Measurements from ENCODE around the gene RABGAP1L. TPM values are rescaled to one million over a fixed set of nuclear protein-coding genes. Genes with fewer than 3 reads are reported as not detected.

Gene RABGAP1L
- total RNA-seq, 2 donors from 2014 or later = 51.4 to 124 TPM

GRCh38 chr1:174768949-174769348 lies 609.6 kb downstream of the RABGAP1L start:
- 76 to 87% methylated on average over 2 of the region's 2 CpGs for WGBS, 2 donors
- no peak for ATAC-seq
- H3K4me1 ChIP-seq = no peaks in the 10 kb centered on the region
- H3K4me3 ChIP-seq = no peak overlapping the region
- TF ChIP-seq CTCF (IDR thresholded peaks at IDR 0.05) (no peak), POLR2A (IDR thresholded peaks at IDR 0.05) (no peak)
- no peaks in the 10 kb centered on the region for H3K27me3 ChIP-seq
- no peak overlapping the region for H3K27ac ChIP-seq
- DNase-seq = no peak
- H3K36me3 ChIP-seq (replicated peaks in 1 of 2; ENCODE audit: insufficient read depth in 1 of 2, low read depth in 2 of 2) = no peaks in the 10 kb centered on the region
- intact Hi-C loops (cut with DNase I) = no loop called here
- no peaks in the 10 kb centered on the region for H3K9me3 ChIP-seq

GRCh38 chr1:174769961-174770549 lies 610.7 kb downstream of the RABGAP1L start:
- TF ChIP-seq CTCF (IDR thresholded peaks at IDR 0.05) (peak; percentile 55 to 87 (median 83)), POLR2A (IDR thresholded peaks at IDR 0.05) (no peak)
- ATAC-seq = peak; percentile 59
- no peaks in the 10 kb centered on the region for H3K27me3 ChIP-seq
- no peaks in the 10 kb centered on the region for H3K9me3 ChIP-seq
- H3K4me3 ChIP-seq = no peak overlapping the region
- DNase-seq = peak in 1 of 4 donors; percentile 38
- intact Hi-C loops (cut with DNase I) = loop anchor here (10.0 kb wide), 1 partner anchor 215 kb away; no protein-coding TSS in a partner anchor
- no peaks in the 10 kb centered on the region for H3K4me1 ChIP-seq
- no peak overlapping the region for H3K27ac ChIP-seq
- H3K36me3 ChIP-seq (replicated peaks in 1 of 2; ENCODE audit: insufficient read depth in 1 of 2, low read depth in 2 of 2) = no peaks in the 10 kb centered on the region

GRCh38 chr1:174775621-174776020 lies 616.3 kb downstream of the RABGAP1L start:
- 82 to 93% methylated on average over 2 of the region's 2 CpGs for WGBS, 2 donors

GRCh38 chr1:174777262-174777661 lies 617.9 kb downstream of the RABGAP1L start:
- DNase-seq = no peak
- intact Hi-C loops (cut with DNase I) = loop anchor here (10.0 kb wide), 1 partner anchor 208 kb away; no protein-coding TSS in a partner anchor
- no peaks in the 10 kb centered on the region for H3K36me3 ChIP-seq (replicated peaks in 1 of 2; ENCODE audit: insufficient read depth in 1 of 2, low read depth in 2 of 2)
- no peaks in the 10 kb centered on the region for H3K9me3 ChIP-seq
- ATAC-seq = no peak
- H3K4me1 ChIP-seq = no peaks in the 10 kb centered on the region
- TF ChIP-seq POLR2A (IDR thresholded peaks at IDR 0.05) (no peak), CTCF (IDR thresholded peaks at IDR 0.05) (no peak)
- H3K4me3 ChIP-seq = no peak overlapping the region
- no peak overlapping the region for H3K27ac ChIP-seq
- WGBS, 2 donors = 91 to 100% methylated on average over 2 of the region's 2 CpGs
- H3K27me3 ChIP-seq = no peaks in the 10 kb centered on the region

More at GRCh38 chr1:174775621-174776020, 616.3 kb downstream of the RABGAP1L start:
- ATAC-seq = no peak
- Histone ChIP-seq H3K27me3 (no peaks in the 10 kb centered on the region), H3K4me3 (no peak overlapping the region), H3K27ac (no peak overlapping the region), H3K4me1 (no peaks in the 10 kb centered on the region), H3K36me3 (replicated peaks in 1 of 2; ENCODE audit: insufficient read depth in 1 of 2, low read depth in 2 of 2) (no peaks in the 10 kb centered on the region), H3K9me3 (no peaks in the 10 kb centered on the region)
- TF ChIP-seq CTCF (IDR thresholded peaks at IDR 0.05) (no peak), POLR2A (IDR thresholded peaks at IDR 0.05) (no peak)
- no peak for DNase-seq
- intact Hi-C loops (cut with DNase I) = loop anchor here (10.0 kb wide), 1 partner anchor 209 kb away; no protein-coding TSS in a partner anchor

GRCh38 chr1:174785510-174785909 lies 626.2 kb downstream of the RABGAP1L start:
- no peak for ATAC-seq
- 88 to 94% methylated on average over 6 of the region's 6 CpGs for WGBS, 2 donors
- TF ChIP-seq CTCF (IDR thresholded peaks at IDR 0.05) = no peak
- no peak for TF ChIP-seq POLR2A (IDR thresholded peaks at IDR 0.05)

More at GRCh38 chr1:174785510-174785909, 626.2 kb downstream of the RABGAP1L start:
- Histone ChIP-seq H3K9me3 (no peaks in the 10 kb centered on the region), H3K36me3 (replicated peaks in 1 of 2; ENCODE audit: insufficient read depth in 1 of 2, low read depth in 2 of 2) (no peaks in the 10 kb centered on the region), H3K27me3 (no peaks in the 10 kb centered on the region), H3K27ac (no peak overlapping the region), H3K4me3 (no peak overlapping the region), H3K4me1 (no peaks in the 10 kb centered on the region)
- intact Hi-C loops (cut with DNase I) = no loop called here
- DNase-seq = no peak

Measured in body of pancreas (tissue), 4 donors.